PC-9 (cell line): ENCODE data around the gene NCKIPSD. TPM values are rescaled to one million over a fixed set of nuclear protein-coding genes. Genes with fewer than 3 reads are reported as not detected.

Source experiments
- BruUV-seq: library from RNA; stranded (reverse); fragments of 400-500 nt; replicated peaks from 2 replicates; lab custom pipeline; 2021; lab: Mats Ljungman, UMichigan
- CTCF ChIA-PET: fragments of 300-600 bp; sonication (Branson Sonifier 250); formaldehyde crosslinking; loops from one replicate; lab custom pipeline; 2022; ENCODE audit warnings: antibody characterized with exemption; lab: Charles Lee
- POLR2A ChIA-PET: fragments of 300-600 bp; sonication (Branson Sonifier 250); formaldehyde crosslinking; loops from one replicate; lab custom pipeline; 2022; ENCODE audit warnings: antibody characterized with exemption; ENCODE audit not compliant: unreplicated experiment; lab: Charles Lee
- DNase-seq, 2 experiments: peaks; one replicate each; pipeline versions ENCODE4 v3.0.0 to v3.0.0-alpha.2; 2015 to 2022; ENCODE audit warnings: mixed read lengths in 1 of 2
- H2AFZ ChIP-seq: fragments of 200-600 bp; sonication (generic); 2 replicates; pipeline ENCODE4 v1.8.1; 2017; ENCODE audit warnings: antibody characterized with exemption
- H3F3A ChIP-seq: fragments of 200-600 bp; sonication (generic); 2 replicates; pipeline ENCODE4 v1.8.1; 2017; ENCODE audit warnings: antibody characterized with exemption, mild to moderate bottlenecking, low read depth; ENCODE audit not compliant: insufficient read depth
- H3K27ac ChIP-seq: fragments of 200-600 bp; sonication (generic); 2 replicates; pipeline ENCODE4 v1.6.1; 2016; ENCODE audit warnings: mixed run types
- H3K27me3 ChIP-seq: fragments of 200-600 bp; sonication (generic); 2 replicates; pipeline ENCODE4 v1.6.1; 2016; ENCODE audit warnings: low read depth, mixed run types; ENCODE audit not compliant: insufficient read depth
- H3K36me3 ChIP-seq: fragments of 200-600 bp; sonication (generic); 2 replicates; pipeline ENCODE4 v1.6.1; 2016; ENCODE audit warnings: low read depth, mixed run types
- H3K4me1 ChIP-seq: fragments of 200-600 bp; sonication (generic); replicated peaks from 2 replicates; pipeline ENCODE4 v1.6.1; 2016; ENCODE audit warnings: mixed run types; ENCODE audit not compliant: insufficient read depth
- H3K4me2 ChIP-seq: fragments of 200-600 bp; sonication (generic); 2 replicates; pipeline ENCODE4 v1.6.1; 2017; ENCODE audit warnings: mixed run types
- H3K4me3 ChIP-seq: fragments of 200-600 bp; sonication (generic); 2 replicates; pipeline ENCODE4 v1.6.1; 2016; ENCODE audit warnings: mixed run types
- H3K79me2 ChIP-seq: fragments of 200-600 bp; sonication (generic); 2 replicates; pipeline ENCODE4 v1.6.1; 2017; ENCODE audit warnings: low read depth, mixed run types
- H3K9me2 ChIP-seq: fragments of 200-600 bp; sonication (generic); 2 replicates; pipeline ENCODE4 v1.8.1; 2017; ENCODE audit warnings: mild to moderate bottlenecking; ENCODE audit not compliant: insufficient read depth
- H3K9me3 ChIP-seq: fragments of 200-600 bp; sonication (generic); 2 replicates; pipeline ENCODE4 v1.8.1; 2016; ENCODE audit warnings: low read depth; ENCODE audit not compliant: insufficient read depth
- H4K20me1 ChIP-seq: fragments of 200-600 bp; sonication (generic); 2 replicates; pipeline ENCODE4 v1.8.1; 2017; ENCODE audit not compliant: insufficient read depth
- CTCF ChIP-seq: fragments of 200-600 bp; sonication (generic); conservative IDR thresholded peaks from 2 replicates; pipeline ENCODE4 v1.6.1; 2017; ENCODE audit warnings: mixed run types, antibody characterized with exemption, mild to moderate bottlenecking, moderate library complexity
- EZH2 ChIP-seq: fragments of 200-600 bp; sonication (generic); IDR thresholded peaks from 2 replicates; pipeline ENCODE4 v1.8.0; 2017; ENCODE audit warnings: antibody characterized with exemption, low read depth
- intact Hi-C: fragments of 100-400 bp; cut with micrococcal nuclease; formaldehyde crosslinking; loops from one replicate; pipeline ENCODE4 v1.10.0; 2022; ENCODE audit not compliant: unreplicated experiment
- total RNA-seq: library from RNA; stranded (reverse); gene quantifications from 2 replicates; pipeline ENCODE4 v1.2.3, GENCODE V29; 2021

Gene NCKIPSD
- total RNA-seq, 1 experiment from 2014 or later: 53.3 TPM

GRCh38 chr3:48687220-48687678 is 1.5 kb upstream of the NCKIPSD start:
- DNase-seq: no peak
- intact Hi-C loops: no loop called here
- H3K4me1 ChIP-seq: peaks cover 9% of the 10 kb centered on the region
- H4K20me1 ChIP-seq: peaks cover 8% of the 10 kb centered on the region
- CTCF ChIA-PET: interaction anchor here (1.8 kb wide), 1 partner anchor 24 kb away, joined by 6 read pairs; the partner anchor contains the start of gene CELSR3
- no peaks in the 10 kb centered on the region for H3K9me3 ChIP-seq
- no TSS peak for BruUV-seq
- no peak for TF ChIP-seq EZH2
- TF ChIP-seq CTCF: no peak
- H3K36me3 ChIP-seq: no peaks in the 10 kb centered on the region
- POLR2A ChIA-PET: no interaction called here
- no peak overlapping the region for H2AFZ ChIP-seq
- no peak overlapping the region for H3K4me3 ChIP-seq
- no peaks in the 10 kb centered on the region for H3K9me2 ChIP-seq
- H3K4me2 ChIP-seq: no peak overlapping the region
- peaks cover 21% of the 10 kb centered on the region for H3K79me2 ChIP-seq
- no peak overlapping the region for H3K27ac ChIP-seq
- peaks cover 23% of the 10 kb centered on the region for H3F3A ChIP-seq
- no peaks in the 10 kb centered on the region for H3K27me3 ChIP-seq

- Histone ChIP-seq H3K4me1 (peaks cover 9% of the 10 kb centered on the region), H3K9me2 (no peaks in the 10 kb centered on the region), H3K27ac (no peak overlapping the region), H3K36me3 (no peaks in the 10 kb centered on the region), H2AFZ (no peak overlapping the region), H3K27me3 (no peaks in the 10 kb centered on the region), H4K20me1 (peaks cover 8% of the 10 kb centered on the region; the same call in 1 of the 2 replicates), H3K9me3 (no peaks in the 10 kb centered on the region), H3K4me3 (no peak overlapping the region), H3K79me2 (peaks cover 21% of the 10 kb centered on the region), H3K4me2 (no peak overlapping the region), H3F3A (peaks cover 23% of the 10 kb centered on the region)
- no peak for TF ChIP-seq CTCF
- no peak for TF ChIP-seq EZH2
- ChIA-PET POLR2A (no interaction called here), CTCF (interaction anchor here (0.5 to 1.8 kb wide), 5 partner anchors 23 to 555 kb away, joined by 3 to 6 read pairs (median 6); partner anchors contain the start of gene CELSR3)
- DNase-seq: no peak
- intact Hi-C loops: no loop called here
- no TSS peak for BruUV-seq
Observed at GRCh38 chr3:48686538-48687219, 964 bp upstream of the NCKIPSD start.

GRCh38 chr3:48685293-48685602 is 467 bp downstream of the NCKIPSD start:
- peak overlapping the region; percentile 86 for H3K4me2 ChIP-seq
- H3F3A ChIP-seq: peaks cover 20% of the 10 kb centered on the region
- H3K36me3 ChIP-seq: no peaks in the 10 kb centered on the region
- H3K9me3 ChIP-seq: no peaks in the 10 kb centered on the region
- peaks cover 21% of the 10 kb centered on the region for H3K79me2 ChIP-seq
- peak overlapping the region; percentile 46; the same call in 1 of the 2 replicates for H3K27ac ChIP-seq
- peak overlapping the region; percentile 72 for H3K4me3 ChIP-seq
- H3K27me3 ChIP-seq: no peaks in the 10 kb centered on the region
- TF ChIP-seq EZH2 (no peak), CTCF (no peak; the same call in 1 of the 2 replicates)
- CTCF ChIA-PET: interaction anchor here (1.2 to 1.8 kb wide), 2 partner anchors 22 to 491 kb away, joined by 3 to 6 read pairs; partner anchors contain the start of gene CELSR3
- intact Hi-C loops: loop anchor here (1.0 kb wide), 2 partner anchors 127 to 220 kb away; no protein-coding TSS in a partner anchor
- H2AFZ ChIP-seq: peak overlapping the region; percentile 89
- BruUV-seq: no TSS peak
- H3K9me2 ChIP-seq: no peaks in the 10 kb centered on the region
- H3K4me1 ChIP-seq: peaks cover 14% of the 10 kb centered on the region
- H4K20me1 ChIP-seq: peaks cover 8% of the 10 kb centered on the region; the same call in 1 of the 2 replicates
- no peak for DNase-seq
- POLR2A ChIA-PET: interaction anchor here (0.6 kb wide), 1 partner anchor 79 kb away, joined by 13 read pairs; no protein-coding TSS in a partner anchor
